Mammary microvascular endothelial cell (primary cell): ENCODE data around the gene ANKRD16. TPM values are rescaled to one million over a fixed set of nuclear protein-coding genes. Genes with fewer than 3 reads are reported as not detected.

Source experiments
- total RNA-seq: library from RNA; depleted of rRNA; stranded (reverse); fragments of >200 nt; gene quantifications from 2 replicates; pipeline ENCODE4 v1.2.3, GENCODE V29; 2015

The ANKRD16 gene
- 5.3 and 6.6 TPM in 2 replicates for total RNA-seq

GRCh38 chr10:5889624-5890451 lies at the start of gene ANKRD16, which contains the start of gene FBH1:
ANKRD16 (minus strand) TSS chr10:5889893; CDS start chr10:5889354, 539 bp downstream.
FBH1 (plus strand) TSS chr10:5890243; CDS start chr10:5890346, 103 bp downstream.

DNA sequence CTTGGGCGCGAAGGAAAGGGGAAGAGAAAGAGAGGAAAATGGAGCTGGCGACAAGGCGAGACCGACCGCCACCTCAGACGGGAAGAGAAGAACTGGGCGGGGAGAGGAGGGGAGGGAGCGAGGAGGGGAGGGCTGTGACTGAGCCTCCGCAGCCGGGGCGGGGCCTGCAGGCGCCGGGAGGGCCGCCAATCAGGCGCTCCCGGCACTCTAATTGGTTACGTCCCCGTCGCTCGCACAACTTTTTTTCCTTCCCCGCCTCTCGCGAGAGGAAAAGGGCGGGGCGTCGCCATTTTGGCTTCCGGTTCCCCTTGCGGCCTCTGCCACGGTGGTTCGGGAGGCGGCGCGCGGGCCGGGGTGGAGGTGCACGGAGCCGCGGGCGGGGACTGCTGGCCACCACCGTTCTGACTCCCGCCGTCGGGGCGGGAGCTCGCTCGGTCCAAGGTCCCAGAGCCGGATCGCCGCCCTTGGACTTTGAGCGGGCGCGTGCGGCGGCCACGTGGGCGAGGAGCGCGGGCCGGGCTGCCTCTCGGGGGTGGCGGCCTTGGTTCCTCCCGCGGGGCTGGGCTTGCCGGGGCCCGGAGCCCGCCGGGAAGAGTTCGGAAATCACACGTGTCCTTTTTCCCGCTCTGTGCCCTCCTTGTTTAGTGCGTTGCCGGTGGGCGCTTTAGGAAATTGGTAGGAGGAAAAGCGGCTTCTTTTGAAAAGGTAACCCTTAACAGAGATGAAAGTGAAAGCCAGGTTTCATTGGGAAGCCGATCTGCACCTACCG lies 76.2 kb downstream of the ANKRD16 start, which contains the start of gene GDI2:
Gene GDI2, minus strand, starts transcription at position 94 of the 769 bp plus-strand sequence. CDS start 176 bp downstream, outside the sequence.

Other genes starting within 250 kb of the ANKRD16 start
- gene ASB13, start 223.3 kb downstream of the ANKRD16 start, total RNA-seq, result 10.5 and 16.9 TPM in 2 replicates
- gene TASOR2, start 205.1 kb downstream of the ANKRD16 start, total RNA-seq, result 32.8 and 49.2 TPM in 2 replicates
- gene GDI2, start 76.5 kb downstream of the ANKRD16 start, total RNA-seq, result 330 and 352 TPM in 2 replicates
- gene FBH1, start 350 bp upstream of the ANKRD16 start, total RNA-seq, result 58.3 and 58.6 TPM in 2 replicates
- 40.6 and 52.3 TPM in 2 replicates for gene IL15RA, start 87.7 kb upstream of the ANKRD16 start, total RNA-seq
- gene IL2RA, start 172.5 kb upstream of the ANKRD16 start, total RNA-seq, result not detected in 2 replicates
- gene RBM17, start 199.1 kb upstream of the ANKRD16 start, total RNA-seq, result 35.0 and 41.9 TPM in 2 replicates